IMR-90 (cell line): ENCODE data around the gene TAS2R38. TPM values are rescaled to one million over a fixed set of nuclear protein-coding genes. Genes with fewer than 3 reads are reported as not detected.

Experiments used
- ATAC-seq: fragments of 200-7000 bp; cut with Tn5 transposase; 2 replicates; pipeline ENCODE4 v1.9.1; 2020; ENCODE audit warnings: low read depth, mild to moderate bottlenecking, moderate library complexity
- BruUV-seq: library from RNA; stranded (reverse); fragments of 400-500 nt; replicated peaks from 2 replicates; lab custom pipeline; 2021; lab: Mats Ljungman, UMichigan
- CTCF ChIA-PET: fragments of 300-600 bp; formaldehyde crosslinking; extraction: SDS; loops from one replicate; lab custom pipeline; 2021; ENCODE audit warnings: antibody characterized with exemption; lab: Yijun Ruan, JAX
- POLR2A ChIA-PET: fragments of 300-600 bp; sonication (Branson Sonifier 250); formaldehyde crosslinking; loops from one replicate; lab custom pipeline; 2022; ENCODE audit warnings: antibody characterized with exemption; ENCODE audit not compliant: unreplicated experiment; lab: Charles Lee
- DNase-seq: peaks from one replicate; pipeline ENCODE4 v3.0.0; 2013
- H2AFZ ChIP-seq: replicated peaks from 2 replicates; pipeline ENCODE3; 2013; ENCODE audit warnings: low read length, mild to moderate bottlenecking; ENCODE audit not compliant: poor library complexity
- H2AK5ac ChIP-seq: 2 replicates; pipeline ENCODE4 v1.6.1; 2013; ENCODE audit warnings: low read depth, low read length, inconsistent platforms
- H2AK9ac ChIP-seq: replicated peaks from 2 replicates; pipeline ENCODE3; 2013; ENCODE audit warnings: mild to moderate bottlenecking, low read depth, low read length, moderate library complexity; ENCODE audit not compliant: poor library complexity
- H2BK120ac ChIP-seq: 2 replicates; pipeline ENCODE4 v1.6.1; 2013; ENCODE audit warnings: low read depth, low read length, inconsistent platforms
- H2BK15ac ChIP-seq: 3 replicates; pipeline ENCODE4 v1.6.1; 2013; ENCODE audit warnings: low read depth, low read length, inconsistent platforms
- H2BK20ac ChIP-seq: 2 replicates; pipeline ENCODE4 v1.6.1; 2013; ENCODE audit warnings: low read depth, mild to moderate bottlenecking, inconsistent platforms, low read length, moderate library complexity
- H2BK5ac ChIP-seq: 2 replicates; pipeline ENCODE4 v1.6.1; 2013; ENCODE audit warnings: mild to moderate bottlenecking, low read depth, low read length, inconsistent platforms; ENCODE audit not compliant: poor library complexity, severe bottlenecking
- H3K14ac ChIP-seq: replicated peaks from 2 replicates; pipeline ENCODE4 v1.6.1; 2013; ENCODE audit warnings: low read depth, low read length, inconsistent platforms
- H3K18ac ChIP-seq: 2 replicates; pipeline ENCODE4 v1.6.1; 2013; ENCODE audit warnings: low read depth, low read length, control low read depth
- H3K23ac ChIP-seq: 2 replicates; pipeline ENCODE4 v1.6.1; 2013; ENCODE audit warnings: low read depth, low read length, inconsistent platforms
- H3K27ac ChIP-seq: 2 replicates; pipeline ENCODE4 v1.5.1; 2013; ENCODE audit warnings: mild to moderate bottlenecking, control low read depth, low read length; ENCODE audit not compliant: insufficient read depth
- H3K27me3 ChIP-seq: 2 replicates; pipeline ENCODE4 v1.6.1; 2013; ENCODE audit warnings: low read length; ENCODE audit not compliant: control insufficient read depth, insufficient read depth
- H3K36me3 ChIP-seq: 2 replicates; pipeline ENCODE4 v1.6.1; 2013; ENCODE audit warnings: low read length, mixed read lengths; ENCODE audit not compliant: control insufficient read depth, insufficient read depth
- H3K4ac ChIP-seq: 2 replicates; pipeline ENCODE4 v1.6.1; 2013; ENCODE audit warnings: low read depth, low read length, inconsistent platforms
- H3K4me1 ChIP-seq: 2 replicates; pipeline ENCODE4 v1.6.1; 2013; ENCODE audit warnings: low read length, mixed read lengths; ENCODE audit not compliant: control insufficient read depth, insufficient read depth
- H3K4me2 ChIP-seq: 2 replicates; pipeline ENCODE4 v1.6.1; 2013; ENCODE audit warnings: low read depth, mild to moderate bottlenecking, control low read depth, low read length, moderate library complexity
- H3K4me3 ChIP-seq: 2 replicates; pipeline ENCODE4 v1.5.1; 2013; ENCODE audit warnings: low read depth, mild to moderate bottlenecking, control low read depth, low read length, moderate library complexity; ENCODE audit not compliant: insufficient read depth
- H3K56ac ChIP-seq: 2 replicates; pipeline ENCODE4 v1.6.1; 2013; ENCODE audit warnings: low read length, inconsistent platforms; ENCODE audit not compliant: insufficient read depth; ENCODE audit errors: extremely low read depth
- H3K79me1 ChIP-seq, 2 experiments: 2 replicates each; pipeline ENCODE4 v1.6.1; 2013; ENCODE audit warnings: low read length in 2 of 2, inconsistent platforms in 1 of 2, low read depth in 1 of 2
- H3K9ac ChIP-seq: 2 replicates; pipeline ENCODE4 v1.6.1; 2013; ENCODE audit warnings: low read depth, low read length, control low read depth
- H3K9me1 ChIP-seq: 2 replicates; pipeline ENCODE4 v1.6.1; 2013; ENCODE audit warnings: low read length, inconsistent platforms; ENCODE audit not compliant: insufficient read depth
- H3K9me3 ChIP-seq: 2 replicates; pipeline ENCODE4 v1.6.1; 2013; ENCODE audit warnings: low read length; ENCODE audit not compliant: control insufficient read depth, insufficient read depth
- H4K20me1 ChIP-seq: 2 replicates; pipeline ENCODE4 v1.6.1; 2013; ENCODE audit warnings: low read length, inconsistent platforms; ENCODE audit not compliant: insufficient read depth
- H4K5ac ChIP-seq: 2 replicates; pipeline ENCODE4 v1.6.1; 2013; ENCODE audit warnings: mild to moderate bottlenecking, low read depth, low read length, control low read depth
- H4K8ac ChIP-seq, 2 experiments: 2 replicates each; pipeline ENCODE4 v1.6.1; 2013; ENCODE audit warnings: low read depth in 2 of 2, low read length in 2 of 2, control low read depth in 1 of 2, inconsistent platforms in 1 of 2
- H4K91ac ChIP-seq: 2 replicates; pipeline ENCODE4 v1.6.1; 2013; ENCODE audit warnings: low read depth, low read length, inconsistent platforms; ENCODE audit not compliant: insufficient read depth
- BHLHE40 ChIP-seq: fragments of 150-350 bp; IDR thresholded peaks from 2 replicates; pipeline ENCODE4 v1.6.1; 2016; ENCODE audit warnings: mild to moderate bottlenecking, low read depth, low read length
- CHD1 ChIP-seq: IDR thresholded peaks from 2 replicates; pipeline ENCODE4 v1.6.1; 2012; ENCODE audit warnings: low read depth, low read length, improper control_type of control experiment
- NFE2L2 ChIP-seq: fragments of 150-350 bp; IDR thresholded peaks from 2 replicates; pipeline ENCODE4 v1.6.1; 2016; ENCODE audit warnings: low read depth, mild to moderate bottlenecking, low read length
- RFX5 ChIP-seq: IDR thresholded peaks from 2 replicates; pipeline ENCODE4 v1.8.0; 2012; ENCODE audit warnings: low read depth, mild to moderate bottlenecking, low read length, moderate library complexity
- WGBS, 2 experiments: methylation state at CpG; one replicate each; pipeline versions ENCODE4 v1.1.5 to v1.1.7; 2013; ENCODE audit warnings: missing lambda C conversion rate in 2 of 2; ENCODE audit not compliant: insufficient read length in 1 of 2; ENCODE audit errors: extremely low coverage in 2 of 2; 5-methylcytosine and 5-hydroxymethylcytosine counted together
- dilution Hi-C: fragments of 300-500 bp; cut with HindIII; formaldehyde crosslinking; loops from one replicate; pipeline ENCODE4 v1.14.3; 2018; ENCODE audit warnings: low sequenced_read_pairs; ENCODE audit not compliant: unreplicated experiment
- in situ Hi-C: fragments of 300-500 bp; cut with MboI; formaldehyde crosslinking; loops from 3 replicates; pipeline ENCODE4 v1.14.3; 2019; ENCODE audit warnings: low sequenced_read_pairs, inconsistent platforms, mixed read lengths
- intact Hi-C: fragments of 100-400 bp; cut with micrococcal nuclease; formaldehyde crosslinking; loops from 2 replicates; pipeline ENCODE4 v1.10.0; 2022
- polyA plus RNA-seq, 3 experiments: library from polyadenylated mRNA; depleted of rRNA; stranded (reverse); fragments of >200 nt; gene quantifications; 2 replicates each; pipeline ENCODE4 v1.2.3, GENCODE V29; 2012; ENCODE audit warnings: low replicate concordance in 1 of 3
- total RNA-seq: library from RNA; depleted of rRNA; stranded (reverse); fragments of >200 nt; gene quantifications from 2 replicates; pipeline ENCODE4 v1.2.3, GENCODE V29; 2012

Gene TAS2R38
- total and polyA plus RNA-seq, 2 of the 4 experiments (the other 2 are of a cell fraction) = not detected

DNA sequence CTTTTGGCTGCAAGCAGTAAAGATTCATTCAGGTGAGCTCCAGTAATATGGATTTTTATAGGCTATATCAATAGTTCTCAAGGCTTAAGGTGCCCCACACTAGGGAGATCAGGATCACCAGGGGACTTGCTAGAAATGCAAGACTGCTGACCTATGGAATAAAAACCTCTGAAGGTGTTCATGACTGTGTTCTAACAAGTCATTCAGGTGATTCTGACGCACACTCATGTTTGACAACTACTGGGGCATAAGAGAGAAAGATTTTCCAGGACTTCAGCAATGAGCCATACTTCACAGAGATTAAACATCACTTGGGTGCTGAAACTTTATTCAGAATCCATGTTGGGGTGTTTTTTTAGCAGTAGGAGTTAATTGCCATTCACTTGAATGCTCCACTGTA lies 4.8 kb upstream of the TAS2R38 start:
- no peaks in the 10 kb centered on the region for H3K36me3 ChIP-seq
- H2AK9ac ChIP-seq = no peak overlapping the region
- no peak overlapping the region for H2BK20ac ChIP-seq
- POLR2A ChIA-PET = no interaction called here
- no peak overlapping the region for H3K4me3 ChIP-seq
- H4K91ac ChIP-seq = no peak overlapping the region
- H2BK5ac ChIP-seq = no peak overlapping the region
- no peak overlapping the region for H2BK15ac ChIP-seq
- TF ChIP-seq RFX5 (no peak), BHLHE40 (no peak), CHD1 (no peak), NFE2L2 (no peak)
- no peak overlapping the region for H2AFZ ChIP-seq
- CTCF ChIA-PET = no interaction called here
- no peak overlapping the region for H4K8ac ChIP-seq
- no peak overlapping the region for H2BK120ac ChIP-seq
- no peaks in the 10 kb centered on the region for H3K79me1 ChIP-seq
- no peaks in the 10 kb centered on the region for H3K9me1 ChIP-seq
- H3K14ac ChIP-seq = no peak overlapping the region
- H3K4ac ChIP-seq = no peak overlapping the region
- no TSS peak for BruUV-seq
- H3K27ac ChIP-seq = no peak overlapping the region
- no peaks in the 10 kb centered on the region for H4K20me1 ChIP-seq
- no peak overlapping the region for H3K23ac ChIP-seq
- no peak overlapping the region for H3K9ac ChIP-seq
- H2AK5ac ChIP-seq = no peak overlapping the region
- DNase-seq (no peak), ATAC-seq (no peak)
- WGBS, 2 experiments = no CpG with 5 or more reads among the region's 1 CpG
- no peaks in the 10 kb centered on the region for H3K4me1 ChIP-seq
- no peak overlapping the region for H3K18ac ChIP-seq
- no peak overlapping the region for H3K56ac ChIP-seq
- dilution Hi-C loops (no loop called here), intact Hi-C loops (no loop called here), in situ Hi-C loops (no loop called here)
- no peaks in the 10 kb centered on the region for H3K27me3 ChIP-seq
- peaks cover 6% of the 10 kb centered on the region for H3K9me3 ChIP-seq
- no peak overlapping the region for H4K5ac ChIP-seq
- H3K4me2 ChIP-seq = no peak overlapping the region
